HG03521 (cell line): ENCODE results near the gene GPR137B.

ENCODE experiments used
- ATAC-seq: cut with Tn5 transposase; IDR thresholded peaks from one replicate; pipeline ENCODE4 v1.9.1; 2021; ENCODE audit warnings: mild to moderate bottlenecking, moderate library complexity; ENCODE audit not compliant: unreplicated experiment

GPR137B gene

GRCh38 chr1:236253918-236254637, 111.7 kb downstream of the GPR137B start:
- ATAC-seq, result no peak

- no peak for ATAC-seq
Measured at GRCh38 chr1:236257216-236257615, 114.9 kb downstream of the GPR137B start.

GRCh38 chr1:236258114-236258622, 115.8 kb downstream of the GPR137B start:
- no peak for ATAC-seq
